Colonic mucosa (tissue), 4 donors: ENCODE results near the gene STK39. TPM values are rescaled to one million over a fixed set of nuclear protein-coding genes. Genes with fewer than 3 reads are reported as not detected.

Source experiments
- DNase-seq: peaks from one replicate; pipeline ENCODE4 v3.0.0-alpha.2; 2020
- H3K27ac ChIP-seq: fragments of 200-600 bp; one replicate; pipeline ENCODE4 v1.8.0; 2021
- H3K27me3 ChIP-seq: fragments of 200-600 bp; one replicate; pipeline ENCODE4 v1.8.0; 2021
- H3K36me3 ChIP-seq: fragments of 200-600 bp; one replicate; pipeline ENCODE4 v1.8.0; 2021
- H3K4me1 ChIP-seq: fragments of 200-600 bp; one replicate; pipeline ENCODE4 v1.8.0; 2021; ENCODE audit warnings: mild to moderate bottlenecking
- H3K4me3 ChIP-seq: fragments of 200-600 bp; one replicate; pipeline ENCODE4 v1.8.0; 2021
- H3K9ac ChIP-seq, 2 donors: one replicate each; pipeline ENCODE4 v1.7.0; 2013; ENCODE audit warnings: control low read depth in 2 of 2, low read depth in 2 of 2, low read length in 2 of 2
- H3K9me3 ChIP-seq: fragments of 200-600 bp; one replicate; pipeline ENCODE4 v1.8.0; 2021
- intact Hi-C: fragments of 100-400 bp; cut with DNase I; formaldehyde crosslinking; loops from one replicate; pipeline ENCODE4 v1.14.1; 2022
- total RNA-seq, 2 donors: library from RNA; stranded (reverse); fragmentation: NEBNext Ultra II Directional in 1 of 2; extraction: Animal tissue kit (Norgen Biotek cat#: 25700) in 1 of 2; gene quantifications; one replicate each; pipeline ENCODE4 v1.2.1, GENCODE V29; 2021
- TF ChIP-seq, protein P1 (sequence below): fragments of 200-600 bp; IDR thresholded peaks from one replicate; pipeline ENCODE4 v1.8.0; 2022; ENCODE audit warnings: antibody characterized with exemption, mild to moderate bottlenecking
- donor health status: healthy.
- donor health status: DM: no; HTN: no; CAD: no.
- donor health status: DM: no; HTN: no; CAD: no.

Gene STK39
- total RNA-seq, 2 donors from 2014 or later = 35.9 to 41.2 TPM

- Histone ChIP-seq H3K27ac (no peak overlapping the region), H3K27me3 (no peaks in the 10 kb centered on the region), H3K36me3 (no peaks in the 10 kb centered on the region), H3K9ac (no peak overlapping the region), H3K4me3 (no peak overlapping the region), H3K9me3 (no peaks in the 10 kb centered on the region), H3K4me1 (no peaks in the 10 kb centered on the region)
- intact Hi-C loops = no loop called here
- TF ChIP-seq, protein P1, sequence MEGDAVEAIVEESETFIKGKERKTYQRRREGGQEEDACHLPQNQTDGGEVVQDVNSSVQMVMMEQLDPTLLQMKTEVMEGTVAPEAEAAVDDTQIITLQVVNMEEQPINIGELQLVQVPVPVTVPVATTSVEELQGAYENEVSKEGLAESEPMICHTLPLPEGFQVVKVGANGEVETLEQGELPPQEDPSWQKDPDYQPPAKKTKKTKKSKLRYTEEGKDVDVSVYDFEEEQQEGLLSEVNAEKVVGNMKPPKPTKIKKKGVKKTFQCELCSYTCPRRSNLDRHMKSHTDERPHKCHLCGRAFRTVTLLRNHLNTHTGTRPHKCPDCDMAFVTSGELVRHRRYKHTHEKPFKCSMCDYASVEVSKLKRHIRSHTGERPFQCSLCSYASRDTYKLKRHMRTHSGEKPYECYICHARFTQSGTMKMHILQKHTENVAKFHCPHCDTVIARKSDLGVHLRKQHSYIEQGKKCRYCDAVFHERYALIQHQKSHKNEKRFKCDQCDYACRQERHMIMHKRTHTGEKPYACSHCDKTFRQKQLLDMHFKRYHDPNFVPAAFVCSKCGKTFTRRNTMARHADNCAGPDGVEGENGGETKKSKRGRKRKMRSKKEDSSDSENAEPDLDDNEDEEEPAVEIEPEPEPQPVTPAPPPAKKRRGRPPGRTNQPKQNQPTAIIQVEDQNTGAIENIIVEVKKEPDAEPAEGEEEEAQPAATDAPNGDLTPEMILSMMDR = no peak
- DNase-seq = no peak
Observed at GRCh38 chr2:168015274-168015953, 232.0 kb downstream of the STK39 start.

- DNase-seq = no peak
- H3K4me3 ChIP-seq = no peak overlapping the region
- H3K9ac ChIP-seq = no peak overlapping the region
- intact Hi-C loops = no loop called here
- H3K9me3 ChIP-seq = no peaks in the 10 kb centered on the region
- H3K4me1 ChIP-seq = peaks cover 5% of the 10 kb centered on the region
- H3K27me3 ChIP-seq = no peaks in the 10 kb centered on the region
- TF ChIP-seq, protein P1 = no peak
- no peaks in the 10 kb centered on the region for H3K36me3 ChIP-seq
- H3K27ac ChIP-seq = no peak overlapping the region
Observed at GRCh38 chr2:168009900-168010299, 237.5 kb downstream of the STK39 start.

DNA sequence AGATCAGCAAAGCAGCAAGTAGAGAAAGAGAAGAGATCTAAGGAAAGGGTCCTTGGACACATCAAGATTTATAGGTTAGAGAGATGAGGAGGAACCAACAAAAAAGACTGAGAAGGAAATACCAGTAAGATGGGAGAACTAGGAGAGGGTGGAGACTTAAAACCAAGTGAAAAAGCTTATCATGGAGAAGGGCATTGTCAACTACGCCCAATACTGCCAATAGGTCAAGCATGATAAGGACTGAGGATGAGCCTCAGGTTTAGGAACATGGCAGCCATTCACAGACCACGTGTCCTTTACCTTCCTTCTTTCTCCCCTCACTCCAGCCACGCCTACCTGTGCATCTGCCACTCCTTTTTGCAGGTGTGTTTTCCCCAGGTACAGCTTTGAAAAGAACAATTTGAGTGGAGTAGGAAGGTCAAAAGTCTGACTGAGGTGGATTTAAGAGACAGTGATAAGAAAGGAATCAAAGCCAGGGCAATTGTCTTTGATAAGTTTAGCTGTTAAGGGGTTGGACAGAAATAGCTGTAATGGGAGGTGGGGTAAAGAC is 238.7 kb downstream of the STK39 start:
- peak; percentile 68 for DNase-seq
- TF ChIP-seq, protein P1 = no peak
- Histone ChIP-seq H3K4me1 (peaks cover 5% of the 10 kb centered on the region), H3K36me3 (no peaks in the 10 kb centered on the region), H3K4me3 (no peak overlapping the region), H3K27me3 (no peaks in the 10 kb centered on the region), H3K27ac (no peak overlapping the region), H3K9me3 (no peaks in the 10 kb centered on the region), H3K9ac (no peak overlapping the region)
- intact Hi-C loops = no loop called here

DNA sequence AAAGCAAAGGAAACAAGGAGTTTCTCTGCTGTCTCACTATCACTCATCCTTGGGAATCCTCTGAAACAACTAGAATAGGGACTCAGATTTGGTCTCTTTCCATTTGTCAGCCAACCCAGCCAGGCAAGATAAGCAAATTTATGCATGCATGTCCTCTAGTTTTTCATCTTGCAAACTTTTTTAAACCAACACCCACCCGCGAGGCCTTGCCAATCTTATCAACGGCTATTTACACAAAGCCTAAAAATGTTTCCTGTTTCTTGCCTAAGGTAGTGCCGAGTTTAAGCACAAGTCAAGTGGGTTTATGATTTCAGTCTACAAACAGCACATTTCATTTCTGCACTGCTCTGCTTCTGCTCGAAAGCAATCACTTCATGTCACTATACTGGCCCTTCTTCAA is 240.9 kb downstream of the STK39 start:
- DNase-seq = peak; percentile 52
- no peaks in the 10 kb centered on the region for H3K36me3 ChIP-seq
- H3K27ac ChIP-seq = no peak overlapping the region
- TF ChIP-seq, protein P1 = no peak
- H3K4me3 ChIP-seq = no peak overlapping the region
- intact Hi-C loops = no loop called here
- peaks cover 5% of the 10 kb centered on the region for H3K4me1 ChIP-seq
- no peaks in the 10 kb centered on the region for H3K27me3 ChIP-seq
- H3K9me3 ChIP-seq = no peaks in the 10 kb centered on the region
- H3K9ac ChIP-seq = peak overlapping the region in 1 of 2 donors; percentile 14

DNA sequence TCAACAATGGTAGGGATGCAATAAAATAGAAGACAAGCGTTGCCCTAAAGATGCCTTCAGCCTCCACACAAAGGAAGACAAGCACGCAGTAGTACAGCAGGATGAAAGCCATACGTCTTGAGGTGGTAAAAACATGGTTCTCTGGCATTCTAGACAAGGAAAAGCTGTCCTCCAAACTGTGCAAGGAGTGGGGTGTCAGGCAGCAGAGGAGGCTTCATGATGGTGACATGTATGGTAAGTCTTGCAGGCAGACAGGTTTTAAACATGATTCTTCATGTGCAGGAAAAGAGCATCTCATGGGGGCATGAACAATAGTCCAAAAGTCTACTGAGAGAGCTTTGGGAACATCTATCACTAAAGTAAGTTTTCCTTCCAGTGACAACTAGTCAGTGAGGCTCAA is 241.8 kb downstream of the STK39 start:
- no peaks in the 10 kb centered on the region for H3K36me3 ChIP-seq
- no peaks in the 10 kb centered on the region for H3K27me3 ChIP-seq
- no peak overlapping the region for H3K27ac ChIP-seq
- no peaks in the 10 kb centered on the region for H3K9me3 ChIP-seq
- no peak overlapping the region for H3K4me3 ChIP-seq
- intact Hi-C loops = no loop called here
- H3K4me1 ChIP-seq = peaks cover 5% of the 10 kb centered on the region
- no peak overlapping the region for H3K9ac ChIP-seq
- no peak for DNase-seq
- TF ChIP-seq, protein P1 = no peak
